PC-9 (cell line): ENCODE data around the gene BCL11A. TPM values are rescaled to one million over a fixed set of nuclear protein-coding genes. Genes with fewer than 3 reads are reported as not detected.

Experiments used
- BruUV-seq: library from RNA; stranded (reverse); fragments of 400-500 nt; replicated peaks from 2 replicates; lab custom pipeline; 2021; lab: Mats Ljungman, UMichigan
- CTCF ChIA-PET: fragments of 300-600 bp; sonication (Branson Sonifier 250); formaldehyde crosslinking; loops from one replicate; lab custom pipeline; 2022; ENCODE audit warnings: antibody characterized with exemption; lab: Charles Lee
- POLR2A ChIA-PET: fragments of 300-600 bp; sonication (Branson Sonifier 250); formaldehyde crosslinking; loops from one replicate; lab custom pipeline; 2022; ENCODE audit warnings: antibody characterized with exemption; ENCODE audit not compliant: unreplicated experiment; lab: Charles Lee
- DNase-seq, 2 experiments: peaks; one replicate each; pipeline versions ENCODE4 v3.0.0 to v3.0.0-alpha.2; 2015 to 2022; ENCODE audit warnings: mixed read lengths in 1 of 2
- H2AFZ ChIP-seq: fragments of 200-600 bp; sonication (generic); 2 replicates; pipeline ENCODE4 v1.8.1; 2017; ENCODE audit warnings: antibody characterized with exemption
- H3F3A ChIP-seq: fragments of 200-600 bp; sonication (generic); 2 replicates; pipeline ENCODE4 v1.8.1; 2017; ENCODE audit warnings: antibody characterized with exemption, mild to moderate bottlenecking, low read depth; ENCODE audit not compliant: insufficient read depth
- H3K27ac ChIP-seq: fragments of 200-600 bp; sonication (generic); 2 replicates; pipeline ENCODE4 v1.6.1; 2016; ENCODE audit warnings: mixed run types
- H3K27me3 ChIP-seq: fragments of 200-600 bp; sonication (generic); 2 replicates; pipeline ENCODE4 v1.6.1; 2016; ENCODE audit warnings: low read depth, mixed run types; ENCODE audit not compliant: insufficient read depth
- H3K36me3 ChIP-seq: fragments of 200-600 bp; sonication (generic); 2 replicates; pipeline ENCODE4 v1.6.1; 2016; ENCODE audit warnings: low read depth, mixed run types
- H3K4me1 ChIP-seq: fragments of 200-600 bp; sonication (generic); replicated peaks from 2 replicates; pipeline ENCODE4 v1.6.1; 2016; ENCODE audit warnings: mixed run types; ENCODE audit not compliant: insufficient read depth
- H3K4me2 ChIP-seq: fragments of 200-600 bp; sonication (generic); 2 replicates; pipeline ENCODE4 v1.6.1; 2017; ENCODE audit warnings: mixed run types
- H3K4me3 ChIP-seq: fragments of 200-600 bp; sonication (generic); 2 replicates; pipeline ENCODE4 v1.6.1; 2016; ENCODE audit warnings: mixed run types
- H3K79me2 ChIP-seq: fragments of 200-600 bp; sonication (generic); 2 replicates; pipeline ENCODE4 v1.6.1; 2017; ENCODE audit warnings: low read depth, mixed run types
- H3K9me2 ChIP-seq: fragments of 200-600 bp; sonication (generic); 2 replicates; pipeline ENCODE4 v1.8.1; 2017; ENCODE audit warnings: mild to moderate bottlenecking; ENCODE audit not compliant: insufficient read depth
- H3K9me3 ChIP-seq: fragments of 200-600 bp; sonication (generic); 2 replicates; pipeline ENCODE4 v1.8.1; 2016; ENCODE audit warnings: low read depth; ENCODE audit not compliant: insufficient read depth
- H4K20me1 ChIP-seq: fragments of 200-600 bp; sonication (generic); 2 replicates; pipeline ENCODE4 v1.8.1; 2017; ENCODE audit not compliant: insufficient read depth
- EZH2 ChIP-seq: fragments of 200-600 bp; sonication (generic); IDR thresholded peaks from 2 replicates; pipeline ENCODE4 v1.8.0; 2017; ENCODE audit warnings: antibody characterized with exemption, low read depth
- intact Hi-C: fragments of 100-400 bp; cut with micrococcal nuclease; formaldehyde crosslinking; loops from one replicate; pipeline ENCODE4 v1.10.0; 2022; ENCODE audit not compliant: unreplicated experiment
- total RNA-seq: library from RNA; stranded (reverse); gene quantifications from 2 replicates; pipeline ENCODE4 v1.2.3, GENCODE V29; 2021
- TF ChIP-seq, protein P1 (sequence below): fragments of 200-600 bp; sonication (generic); conservative IDR thresholded peaks from 2 replicates; pipeline ENCODE4 v1.6.1; 2017; ENCODE audit warnings: mixed run types, antibody characterized with exemption, mild to moderate bottlenecking, moderate library complexity

Gene BCL11A
- total RNA-seq, 1 experiment from 2014 or later = not detected

DNA sequence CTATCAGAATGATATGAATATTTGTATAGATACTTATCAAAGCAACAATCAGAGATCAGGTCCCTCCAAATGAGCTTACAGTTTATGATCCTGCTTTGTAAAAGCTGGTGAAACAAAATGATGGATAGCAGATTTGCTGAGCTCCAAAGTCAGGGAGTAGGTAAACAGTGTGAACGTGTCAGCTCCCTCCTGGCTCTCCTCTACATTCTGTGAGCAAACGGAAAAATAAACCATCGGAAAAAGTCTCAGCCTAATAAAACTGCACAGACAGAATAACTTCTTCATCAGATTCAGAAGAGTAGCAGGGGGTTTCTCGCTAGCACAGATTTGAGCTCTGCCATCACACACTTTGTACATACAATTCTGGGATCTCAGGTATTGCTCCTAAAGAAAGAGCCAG lies 51.3 kb downstream of the BCL11A start:
- H3F3A ChIP-seq = no peaks in the 10 kb centered on the region
- no peaks in the 10 kb centered on the region for H3K79me2 ChIP-seq
- H3K36me3 ChIP-seq = no peaks in the 10 kb centered on the region
- no peak for DNase-seq
- no peak overlapping the region for H2AFZ ChIP-seq
- no peaks in the 10 kb centered on the region for H3K4me1 ChIP-seq
- CTCF ChIA-PET = no interaction called here
- no peaks in the 10 kb centered on the region for H3K9me2 ChIP-seq
- intact Hi-C loops = no loop called here
- no peak overlapping the region for H3K4me2 ChIP-seq
- POLR2A ChIA-PET = no interaction called here
- peaks cover 96% of the 10 kb centered on the region for H3K27me3 ChIP-seq
- H3K9me3 ChIP-seq = no peaks in the 10 kb centered on the region
- no peaks in the 10 kb centered on the region for H4K20me1 ChIP-seq
- H3K27ac ChIP-seq = no peak overlapping the region
- no peak for TF ChIP-seq EZH2
- TF ChIP-seq, protein P1, sequence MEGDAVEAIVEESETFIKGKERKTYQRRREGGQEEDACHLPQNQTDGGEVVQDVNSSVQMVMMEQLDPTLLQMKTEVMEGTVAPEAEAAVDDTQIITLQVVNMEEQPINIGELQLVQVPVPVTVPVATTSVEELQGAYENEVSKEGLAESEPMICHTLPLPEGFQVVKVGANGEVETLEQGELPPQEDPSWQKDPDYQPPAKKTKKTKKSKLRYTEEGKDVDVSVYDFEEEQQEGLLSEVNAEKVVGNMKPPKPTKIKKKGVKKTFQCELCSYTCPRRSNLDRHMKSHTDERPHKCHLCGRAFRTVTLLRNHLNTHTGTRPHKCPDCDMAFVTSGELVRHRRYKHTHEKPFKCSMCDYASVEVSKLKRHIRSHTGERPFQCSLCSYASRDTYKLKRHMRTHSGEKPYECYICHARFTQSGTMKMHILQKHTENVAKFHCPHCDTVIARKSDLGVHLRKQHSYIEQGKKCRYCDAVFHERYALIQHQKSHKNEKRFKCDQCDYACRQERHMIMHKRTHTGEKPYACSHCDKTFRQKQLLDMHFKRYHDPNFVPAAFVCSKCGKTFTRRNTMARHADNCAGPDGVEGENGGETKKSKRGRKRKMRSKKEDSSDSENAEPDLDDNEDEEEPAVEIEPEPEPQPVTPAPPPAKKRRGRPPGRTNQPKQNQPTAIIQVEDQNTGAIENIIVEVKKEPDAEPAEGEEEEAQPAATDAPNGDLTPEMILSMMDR = no peak
- no TSS peak for BruUV-seq
- H3K4me3 ChIP-seq = no peak overlapping the region

GRCh38 chr2:60500861-60501260 lies 52.6 kb downstream of the BCL11A start:
- peaks cover 97% of the 10 kb centered on the region for H3K27me3 ChIP-seq
- CTCF ChIA-PET = no interaction called here
- no peaks in the 10 kb centered on the region for H4K20me1 ChIP-seq
- H3K9me2 ChIP-seq = no peaks in the 10 kb centered on the region
- DNase-seq = no peak
- no peaks in the 10 kb centered on the region for H3K36me3 ChIP-seq
- POLR2A ChIA-PET = no interaction called here
- H3K4me2 ChIP-seq = no peak overlapping the region
- no peaks in the 10 kb centered on the region for H3K9me3 ChIP-seq
- H3F3A ChIP-seq = no peaks in the 10 kb centered on the region
- H3K4me1 ChIP-seq = no peaks in the 10 kb centered on the region
- no peaks in the 10 kb centered on the region for H3K79me2 ChIP-seq
- intact Hi-C loops = no loop called here
- BruUV-seq = no TSS peak
- H3K27ac ChIP-seq = no peak overlapping the region
- TF ChIP-seq, protein P1 = no peak
- TF ChIP-seq EZH2 = no peak
- H2AFZ ChIP-seq = no peak overlapping the region
- no peak overlapping the region for H3K4me3 ChIP-seq

- Histone ChIP-seq H3K4me3 (no peak overlapping the region), H3K9me3 (no peaks in the 10 kb centered on the region), H3K27ac (no peak overlapping the region), H3F3A (no peaks in the 10 kb centered on the region), H3K27me3 (peaks cover 97% of the 10 kb centered on the region), H3K9me2 (no peaks in the 10 kb centered on the region), H3K4me1 (no peaks in the 10 kb centered on the region), H2AFZ (no peak overlapping the region), H3K79me2 (no peaks in the 10 kb centered on the region), H3K36me3 (no peaks in the 10 kb centered on the region), H4K20me1 (no peaks in the 10 kb centered on the region), H3K4me2 (no peak overlapping the region)
- intact Hi-C loops = no loop called here
- BruUV-seq = no TSS peak
- no peak for DNase-seq
- ChIA-PET POLR2A (no interaction called here), CTCF (interaction anchor here (0.6 kb wide), 1 partner anchor 711 kb away, joined by 4 read pairs; no protein-coding TSS in a partner anchor)
- no peak for TF ChIP-seq EZH2
- TF ChIP-seq, protein P1 = no peak
Observed at GRCh38 chr2:60499651-60500265, 53.7 kb downstream of the BCL11A start.
